MCF 10A (cell line): ENCODE results near the gene SIAH2. TPM values are rescaled to one million over a fixed set of nuclear protein-coding genes. Genes with fewer than 3 reads are reported as not detected.
A peak's percentile ranks its signal among the peaks of the same experiment; 100 is the strongest.

Source experiments
- BruUV-seq: library from RNA; stranded (reverse); fragments of 400-500 nt; replicated peaks from 2 replicates; lab custom pipeline; 2021; lab: Mats Ljungman, UMichigan
- CTCF ChIA-PET: fragments of 300-600 bp; sonication (Branson Sonifier 250); formaldehyde crosslinking; extraction: SDS; loops from one replicate; lab custom pipeline; 2021; ENCODE audit warnings: antibody characterized with exemption, inconsistent platforms; lab: Yijun Ruan, JAX
- POLR2A ChIA-PET: fragments of 300-600, 350-650 bp; sonication (Branson Sonifier 250); formaldehyde crosslinking; extraction: SDS; loops from one replicate; lab custom pipeline; 2020; ENCODE audit warnings: antibody characterized with exemption, inconsistent platforms; lab: Yijun Ruan, JAX
- DNase-seq: peaks from one replicate; pipeline ENCODE4 v3.0.0-alpha.2; 2018; ENCODE audit not compliant: unreplicated experiment
- H3K27ac Mint-ChIP-seq: one replicate; pipeline ENCODE4 v1.8.0; 2022; ENCODE audit warnings: mild to moderate bottlenecking, low read depth, mixed read lengths; ENCODE audit not compliant: unreplicated experiment
- H3K27me3 Mint-ChIP-seq: one replicate; pipeline ENCODE4 v1.8.0; 2022; ENCODE audit warnings: mixed read lengths; ENCODE audit not compliant: insufficient read depth, unreplicated experiment
- H3K36me3 Mint-ChIP-seq: one replicate; pipeline ENCODE4 v1.8.0; 2022; ENCODE audit warnings: mild to moderate bottlenecking, moderate library complexity, mixed read lengths; ENCODE audit not compliant: insufficient read depth, unreplicated experiment
- H3K4me1 Mint-ChIP-seq: one replicate; pipeline ENCODE4 v1.8.0; 2022; ENCODE audit warnings: mixed read lengths; ENCODE audit not compliant: insufficient read depth, unreplicated experiment
- H3K4me3 Mint-ChIP-seq: one replicate; pipeline ENCODE4 v1.8.0; 2022; ENCODE audit warnings: mild to moderate bottlenecking, moderate library complexity, mixed read lengths; ENCODE audit not compliant: unreplicated experiment
- H3K9me3 Mint-ChIP-seq: one replicate; pipeline ENCODE4 v1.8.0; 2022; ENCODE audit warnings: mixed read lengths; ENCODE audit not compliant: unreplicated experiment
- CTCF ChIP-seq: fragments of 200-600 bp; IDR thresholded peaks from one replicate; pipeline ENCODE4 v1.8.0; 2022; ENCODE audit warnings: antibody characterized with exemption, mild to moderate bottlenecking; ENCODE audit not compliant: unreplicated experiment
- intact Hi-C: fragments of 100-400 bp; cut with micrococcal nuclease; formaldehyde crosslinking; loops from 2 replicates; pipeline ENCODE4 v1.14.1; 2022
- total RNA-seq: library from RNA; stranded (reverse); gene quantifications from 2 replicates; pipeline ENCODE4 v1.2.3, GENCODE V29; 2022

Gene SIAH2
- total RNA-seq, 1 experiment from 2014 or later = 35.4 TPM

- H3K4me3 Mint-ChIP-seq = no peak overlapping the region
- H3K27me3 Mint-ChIP-seq = no peaks in the 10 kb centered on the region
- no peak for TF ChIP-seq CTCF
- ChIA-PET CTCF (interaction anchor here (0.7 to 2.2 kb wide), 5 partner anchors 10 to 355 kb away, joined by 3 to 10 read pairs (median 3); partner anchors contain the start of gene SIAH2), POLR2A (interaction anchor here (0.7 kb wide), 1 partner anchor 10 kb away, joined by 5 read pairs; no protein-coding TSS in a partner anchor)
- intact Hi-C loops = no loop called here
- no peaks in the 10 kb centered on the region for H3K36me3 Mint-ChIP-seq
- H3K9me3 Mint-ChIP-seq = peaks cover 7% of the 10 kb centered on the region
- no peak overlapping the region for H3K27ac Mint-ChIP-seq
- no TSS peak for BruUV-seq
- H3K4me1 Mint-ChIP-seq = no peaks in the 10 kb centered on the region
- DNase-seq = no peak
Measured at GRCh38 chr3:150790629-150791028, 27.7 kb upstream of the SIAH2 start.

GRCh38 chr3:150789451-150789850 is 26.5 kb upstream of the SIAH2 start:
- no peak for DNase-seq
- CTCF ChIA-PET = interaction anchor here (1.0 to 2.2 kb wide), 3 partner anchors 26 to 356 kb away, joined by 3 to 7 read pairs (median 4); partner anchors contain the start of gene SIAH2
- Mint-ChIP-seq H3K4me1 (peaks cover 4% of the 10 kb centered on the region), H3K27ac (no peak overlapping the region), H3K27me3 (no peaks in the 10 kb centered on the region), H3K9me3 (peaks cover 7% of the 10 kb centered on the region), H3K36me3 (no peaks in the 10 kb centered on the region), H3K4me3 (no peak overlapping the region)
- BruUV-seq = no TSS peak
- TF ChIP-seq CTCF = no peak
- POLR2A ChIA-PET = interaction anchor here (0.6 kb wide), 1 partner anchor 75 kb away, joined by 3 read pairs; no protein-coding TSS in a partner anchor
- intact Hi-C loops = no loop called here

DNA sequence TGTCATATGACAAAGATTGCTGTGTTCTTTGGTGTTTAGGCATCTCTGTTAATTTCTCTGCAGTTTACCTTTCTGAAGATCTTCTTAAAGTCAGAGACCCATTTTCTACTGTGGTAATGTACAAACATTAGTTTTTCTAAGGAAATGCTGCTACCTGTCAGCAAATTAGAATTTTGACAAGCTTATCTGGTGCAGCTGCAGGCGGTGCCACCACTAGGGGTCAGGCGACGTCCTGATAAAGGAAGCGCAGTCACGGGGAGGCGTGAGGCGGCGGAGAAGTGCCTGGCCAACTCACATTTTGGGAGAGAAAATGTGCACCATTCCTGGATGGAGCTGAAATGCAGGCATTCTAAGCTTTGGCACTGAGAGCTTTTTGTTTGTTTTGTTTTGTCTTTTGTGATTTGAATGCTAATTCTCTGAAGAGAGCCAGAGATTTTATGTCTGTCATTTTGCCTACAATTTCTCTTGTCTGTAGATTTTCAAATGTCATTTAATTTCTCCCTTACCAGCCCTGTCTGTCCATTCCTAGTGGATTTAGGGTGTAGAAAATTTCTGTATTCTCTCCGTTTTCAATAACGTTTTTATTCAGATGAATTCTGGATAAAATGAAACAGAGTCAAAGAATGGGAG is 24.9 kb upstream of the SIAH2 start:
- Mint-ChIP-seq H3K4me3 (no peak overlapping the region), H3K4me1 (peaks cover 8% of the 10 kb centered on the region), H3K36me3 (no peaks in the 10 kb centered on the region), H3K27me3 (no peaks in the 10 kb centered on the region), H3K27ac (no peak overlapping the region), H3K9me3 (peaks cover 7% of the 10 kb centered on the region)
- peak; percentile 52 for TF ChIP-seq CTCF
- POLR2A ChIA-PET = interaction anchor here (0.7 to 2.0 kb wide), 5 partner anchors 12 to 359 kb away, joined by 3 to 7 read pairs (median 3); no protein-coding TSS in a partner anchor
- no TSS peak for BruUV-seq
- intact Hi-C loops = loop anchor here (1.0 to 2.0 kb wide), 3 partner anchors 67 to 359 kb away; no protein-coding TSS in a partner anchor
- peak; percentile 57 for DNase-seq
- CTCF ChIA-PET = interaction anchor here (0.6 to 3.1 kb wide), 32 partner anchors 10 to 1387 kb away, joined by 3 to 21 read pairs (median 4); no protein-coding TSS in a partner anchor

DNA sequence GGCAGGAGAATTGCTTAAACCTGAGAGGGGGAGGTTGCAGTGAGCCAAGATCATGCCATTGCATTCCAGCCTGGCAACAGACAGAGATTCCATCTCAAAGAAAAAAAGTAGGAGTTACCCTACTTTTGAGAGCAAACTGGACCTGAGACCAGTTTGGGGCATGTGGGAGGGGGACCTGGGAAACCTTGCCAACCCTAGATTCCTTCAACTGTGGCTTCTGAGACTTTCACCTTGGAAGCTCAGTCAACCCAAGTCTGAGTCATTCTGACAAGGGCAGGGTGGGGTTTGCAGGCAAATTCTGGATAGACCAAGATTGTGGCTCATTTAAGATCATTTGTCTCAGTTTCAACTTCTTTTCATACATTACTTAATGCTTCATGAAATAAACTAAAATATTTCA is 23.8 kb upstream of the SIAH2 start:
- Mint-ChIP-seq H3K4me3 (no peak overlapping the region), H3K36me3 (no peaks in the 10 kb centered on the region), H3K27ac (no peak overlapping the region), H3K27me3 (no peaks in the 10 kb centered on the region), H3K9me3 (peaks cover 7% of the 10 kb centered on the region), H3K4me1 (peaks cover 8% of the 10 kb centered on the region)
- TF ChIP-seq CTCF = no peak
- BruUV-seq = no TSS peak
- ChIA-PET CTCF (interaction anchor here (0.7 to 3.1 kb wide), 13 partner anchors 9 to 359 kb away, joined by 3 to 21 read pairs (median 7); no protein-coding TSS in a partner anchor), POLR2A (interaction anchor here (1.2 to 2.0 kb wide), 2 partner anchors 23 to 360 kb away, joined by 3 to 7 read pairs; no protein-coding TSS in a partner anchor)
- DNase-seq = peak; percentile 61
- intact Hi-C loops = loop anchor here (1.0 to 2.0 kb wide), 3 partner anchors 66 to 360 kb away; no protein-coding TSS in a partner anchor
